Fibroblast of skin of right quadriceps (primary cell): ENCODE results near the gene STARD10.
"Not testable (repeated sequence)": the region's sequence is repeated elsewhere in the genome, so short reads cannot be mapped to it uniquely, and the experiment has no call there.

ENCODE experiments used
- DNase-seq: peaks from one replicate; pipeline ENCODE4 v3.0.0-alpha.2; 2013

The STARD10 gene

DNA sequence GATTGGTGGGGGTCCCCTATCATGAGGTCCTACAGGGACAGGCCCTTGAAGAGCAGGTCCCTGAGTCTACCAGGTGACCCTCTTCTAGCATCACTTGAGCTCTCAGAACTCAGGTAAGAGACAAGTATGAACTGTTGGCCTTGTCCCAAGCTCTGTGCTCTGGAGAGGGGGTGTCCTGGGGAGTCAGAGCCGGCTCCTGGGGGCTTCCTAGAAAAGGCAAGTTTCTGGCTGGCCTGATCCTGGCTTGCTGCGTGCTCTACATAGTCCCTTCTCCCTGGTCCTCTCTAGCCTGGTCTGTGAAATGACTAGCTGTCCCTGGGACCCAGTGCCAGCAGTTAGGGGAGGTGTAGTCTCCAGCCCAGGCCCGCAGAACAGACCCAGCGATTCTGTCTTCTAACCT lies 31.8 kb upstream of the STARD10 start:
- no peak for DNase-seq

DNA sequence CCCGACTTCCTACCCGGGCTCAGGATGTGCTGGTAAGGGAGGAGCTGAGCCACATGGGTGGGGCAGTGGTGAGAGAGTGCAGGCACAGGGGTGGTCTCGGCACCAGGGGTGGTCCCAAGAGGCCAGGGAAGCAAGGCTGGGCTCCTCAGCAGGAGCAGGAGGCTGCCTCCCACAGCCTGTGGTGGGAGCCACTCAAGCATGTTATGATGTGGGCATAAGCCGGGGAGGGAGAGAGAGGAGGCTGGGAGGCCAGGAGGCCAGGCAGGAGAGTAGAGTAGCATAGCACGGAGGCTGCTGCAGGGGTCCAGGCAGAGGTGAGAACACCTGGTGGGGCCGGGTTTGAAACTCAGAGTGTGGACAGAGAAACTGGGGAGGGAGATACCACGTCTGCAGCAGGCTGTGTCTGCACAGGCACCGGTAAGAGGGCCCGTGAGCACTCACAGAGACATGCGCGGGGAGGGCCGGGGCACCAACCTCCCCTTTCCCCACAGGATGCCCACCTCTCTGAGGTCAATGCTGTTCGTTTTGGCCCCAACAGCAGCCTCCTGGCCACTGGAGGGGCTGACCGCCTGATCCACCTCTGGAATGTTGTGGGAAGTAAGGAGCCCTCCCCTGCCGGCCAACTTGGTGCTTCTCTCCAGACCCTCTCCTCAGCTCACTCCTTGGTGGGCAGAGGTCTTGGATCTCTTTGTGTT lies 31.1 kb upstream of the STARD10 start:
- no peak for DNase-seq

DNA sequence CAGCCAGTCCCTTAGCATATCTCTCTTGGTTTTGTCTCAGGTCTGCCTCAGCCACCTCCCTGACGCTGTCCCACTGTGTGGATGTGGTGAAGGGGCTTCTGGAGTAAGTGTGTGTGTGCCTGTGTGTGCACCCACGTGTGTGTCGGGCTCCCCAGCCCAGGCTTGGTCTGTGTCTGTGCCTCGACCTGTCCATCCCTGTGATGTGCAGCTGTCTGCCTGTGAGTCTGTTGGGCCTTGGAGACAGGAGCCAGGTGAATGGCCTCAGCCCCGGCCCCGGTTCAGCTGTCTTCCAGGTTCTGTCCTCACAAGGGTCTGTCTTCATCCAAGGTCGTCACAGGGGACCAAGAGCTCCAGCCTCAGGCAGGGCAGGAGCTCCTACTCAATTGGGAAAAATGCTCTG lies 30.2 kb upstream of the STARD10 start:
- no peak for DNase-seq

DNA sequence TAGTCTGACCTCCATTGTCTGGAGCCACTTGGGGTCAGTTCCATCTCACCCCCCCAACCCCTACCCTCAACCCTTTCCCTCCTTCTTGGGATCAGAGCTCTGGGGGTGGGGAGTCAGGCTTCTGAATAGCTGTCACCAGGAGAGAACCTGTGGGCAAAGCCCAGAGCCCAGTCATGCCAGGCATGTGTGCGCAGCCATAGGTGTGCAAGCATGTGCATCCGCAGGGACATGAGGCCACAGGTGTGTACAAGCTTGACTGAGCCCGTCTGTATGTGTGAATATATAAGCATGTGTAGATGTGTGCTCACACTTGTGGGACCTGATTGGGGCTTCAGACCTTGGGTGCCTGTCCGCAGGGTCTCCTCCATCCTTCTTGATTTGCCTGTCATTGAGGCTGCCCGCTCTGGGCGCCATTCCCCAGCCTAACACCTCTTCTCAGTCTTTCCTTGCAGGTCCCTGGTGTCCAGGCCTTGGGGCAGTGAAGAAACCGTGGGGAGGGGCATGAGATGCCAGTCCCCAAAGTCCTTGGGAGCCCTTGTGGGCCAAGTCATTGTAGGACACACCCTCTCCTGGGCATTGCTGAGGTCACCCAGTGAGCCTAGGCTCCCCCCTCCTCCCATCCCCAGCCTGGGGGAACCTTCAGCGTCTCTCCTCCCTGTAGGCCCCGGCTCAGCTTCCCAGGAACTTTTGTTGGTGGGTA lies 29.4 kb upstream of the STARD10 start:
- no peak for DNase-seq

DNA sequence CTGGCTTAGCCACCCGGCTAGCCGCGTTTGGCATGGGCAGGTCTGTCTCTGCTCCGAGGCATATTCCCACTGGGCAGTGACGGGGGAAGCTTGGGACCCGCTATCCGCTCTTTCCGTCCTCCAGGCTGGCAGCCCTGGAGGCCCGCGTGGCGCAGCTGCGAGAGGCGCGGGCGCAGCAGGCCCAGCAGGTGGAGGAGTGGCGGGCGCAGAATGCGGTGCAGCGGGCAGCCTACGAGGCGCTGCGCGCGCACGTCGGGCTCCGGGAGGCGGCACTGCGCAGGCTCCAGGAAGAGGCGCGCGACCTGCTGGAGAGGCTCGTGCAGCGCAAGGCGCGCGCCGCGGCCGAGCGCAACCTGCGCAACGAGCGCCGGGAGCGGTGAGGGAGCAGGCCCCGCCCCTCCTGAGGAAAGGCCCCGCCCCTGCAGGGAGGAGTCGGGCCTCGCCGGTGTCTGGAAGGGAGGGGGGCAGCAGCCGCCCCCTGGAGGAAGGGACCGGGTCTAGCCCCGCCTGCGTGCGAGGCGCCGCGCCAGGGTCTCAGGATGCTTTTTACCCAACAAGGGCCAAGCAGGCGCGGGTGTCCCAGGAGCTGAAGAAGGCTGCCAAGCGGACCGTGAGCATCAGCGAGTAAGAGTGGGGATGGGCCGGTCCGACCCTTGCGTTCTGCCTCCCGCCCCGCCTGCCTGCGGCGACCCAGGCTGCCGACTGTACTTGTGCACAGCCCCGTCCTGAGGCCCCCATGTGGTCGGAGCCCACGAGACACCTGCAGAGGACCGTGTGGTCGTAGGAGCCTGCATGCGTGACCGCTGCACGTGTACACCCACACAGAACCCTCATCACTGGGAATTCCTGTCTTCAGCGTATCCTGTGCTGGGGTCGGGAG lies 28.3 kb upstream of the STARD10 start:
- DNase-seq: peak; percentile 86

DNA sequence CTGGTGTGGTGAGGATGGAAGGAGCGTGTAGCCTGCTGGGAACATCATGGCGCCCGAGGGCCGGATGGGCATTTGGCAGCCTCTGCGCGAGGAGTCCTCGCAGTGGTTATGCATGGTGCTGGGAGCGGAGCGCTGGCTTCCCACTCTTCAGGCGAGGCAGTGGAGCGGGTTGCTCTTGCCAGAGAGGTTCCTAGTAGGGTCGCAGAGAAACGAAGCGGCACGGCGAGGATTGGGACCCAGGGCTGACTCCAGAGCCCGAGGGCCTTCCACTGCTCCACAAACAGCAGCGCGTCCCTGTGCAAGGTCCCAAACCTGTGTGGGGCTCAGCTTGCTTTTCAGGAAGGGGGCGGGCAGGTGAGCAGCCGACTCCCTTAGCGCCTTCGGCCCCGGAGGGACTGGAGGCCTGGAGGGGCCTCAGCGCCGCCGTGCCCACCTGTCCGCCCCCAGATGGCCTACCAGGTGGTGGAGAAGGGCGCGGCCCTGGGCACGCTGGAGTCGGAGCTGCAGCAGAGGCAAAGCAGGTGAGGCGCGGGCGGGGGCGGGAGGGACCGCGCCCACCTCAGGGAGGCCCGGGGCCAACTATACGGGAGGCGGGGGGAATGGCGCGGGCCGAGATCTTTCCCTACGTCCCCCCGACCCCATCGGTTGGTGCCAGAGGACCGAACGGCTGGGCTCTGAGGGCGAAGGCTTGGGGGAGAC lies 27.5 kb upstream of the STARD10 start:
- DNase-seq: no peak

DNA sequence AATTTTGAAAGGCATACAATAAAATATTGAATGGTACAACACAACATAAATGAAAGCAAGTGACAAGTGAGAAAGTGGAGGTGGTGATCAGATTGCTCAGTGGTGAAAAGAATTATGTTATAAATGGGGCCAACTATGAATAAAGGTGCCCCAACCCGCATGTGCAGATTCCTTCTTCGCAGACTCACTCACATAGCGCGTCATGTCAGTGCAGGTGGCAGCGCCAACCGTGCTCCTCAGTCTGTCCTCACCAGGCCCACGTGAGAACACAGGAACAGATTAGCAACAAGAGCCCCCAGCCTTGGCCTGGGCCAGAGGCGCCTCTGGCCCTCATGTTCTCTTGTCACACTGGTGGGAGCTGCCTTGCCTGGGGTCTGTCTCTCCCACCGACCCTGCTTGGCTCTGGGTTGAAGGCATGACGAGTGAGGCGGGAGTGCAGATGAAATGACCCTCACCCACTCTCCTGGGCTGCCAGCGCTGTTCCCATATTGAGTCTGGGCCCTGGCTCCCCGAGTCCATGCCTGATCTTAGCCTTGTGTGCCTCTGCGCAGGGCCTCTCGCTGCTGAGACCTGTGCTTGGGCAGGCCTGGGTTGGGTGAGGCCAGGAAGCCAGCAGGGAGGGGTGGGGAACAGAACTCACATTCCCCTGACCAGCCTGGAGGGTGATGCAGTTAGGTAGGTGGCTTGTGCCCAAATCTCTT lies 26.7 kb upstream of the STARD10 start:
- no peak for DNase-seq

DNA sequence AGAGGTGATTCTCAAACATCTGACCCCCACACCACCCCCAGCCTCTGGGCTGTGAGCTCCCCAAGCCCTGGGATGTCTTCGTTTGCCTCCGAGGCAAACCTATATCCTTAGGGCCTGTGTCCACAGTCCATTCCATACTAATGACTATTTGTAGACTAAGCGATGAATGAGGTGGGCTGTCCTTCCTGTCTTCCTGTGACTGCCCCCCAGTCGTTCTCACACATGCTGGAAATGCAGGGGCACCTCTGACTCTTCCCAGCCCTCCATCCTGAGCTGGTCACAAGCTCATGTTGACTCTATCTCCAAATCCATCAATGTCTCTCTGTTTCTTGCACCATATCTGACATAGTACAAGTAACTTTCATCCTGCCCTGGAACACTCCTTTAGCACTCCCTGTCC lies 25.1 kb upstream of the STARD10 start:
- DNase-seq: no peak

DNA sequence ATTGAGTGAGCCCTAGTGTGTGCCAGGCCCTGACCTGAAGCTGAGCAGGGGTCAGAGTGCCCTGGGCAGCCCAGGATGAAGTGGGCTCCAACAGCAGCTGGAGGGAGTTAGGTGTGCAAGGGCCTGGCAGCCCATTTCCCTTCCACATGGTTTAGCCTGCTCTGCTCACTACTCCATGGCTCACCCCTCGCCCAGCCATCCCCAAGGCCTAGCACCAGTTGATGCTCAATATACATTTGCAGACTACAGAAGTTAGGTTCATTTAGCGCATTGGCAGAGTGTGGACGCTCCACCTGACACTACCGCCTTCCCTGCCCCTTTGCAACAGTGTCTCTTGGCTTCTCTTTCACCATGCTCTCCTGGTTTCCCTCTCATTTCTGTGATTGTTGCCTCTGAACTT lies 24.1 kb upstream of the STARD10 start:
- no peak for DNase-seq

DNA sequence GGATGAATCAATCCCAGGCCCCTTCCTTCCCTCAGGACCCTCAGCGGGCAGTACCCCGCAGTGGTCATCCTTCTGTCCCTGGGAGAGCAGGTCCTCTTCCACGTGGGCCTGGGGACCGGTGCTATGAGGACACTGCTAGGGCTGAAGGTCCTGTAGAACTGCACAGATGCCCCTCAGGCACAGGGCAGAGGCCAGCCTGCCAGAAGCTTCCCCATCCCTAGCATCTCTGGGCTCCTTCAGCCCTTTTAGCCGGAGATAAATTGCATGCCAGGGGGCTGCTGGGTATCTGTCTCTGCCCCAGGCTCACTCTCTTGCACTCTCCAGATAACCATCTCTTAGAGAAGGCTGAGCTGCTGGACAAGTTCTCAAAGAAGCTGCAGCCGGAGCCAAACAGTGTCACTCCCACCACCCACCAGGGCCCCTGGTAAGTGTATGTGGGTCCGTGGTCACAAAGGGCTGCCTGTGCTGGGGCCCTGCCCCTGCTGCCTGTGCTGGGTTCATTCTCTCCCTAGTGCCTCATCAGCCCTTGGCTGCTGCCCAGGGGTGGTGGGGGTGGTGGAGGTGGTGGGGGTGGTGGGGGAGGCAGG lies 22.6 kb upstream of the STARD10 start:
- DNase-seq: no peak

DNA sequence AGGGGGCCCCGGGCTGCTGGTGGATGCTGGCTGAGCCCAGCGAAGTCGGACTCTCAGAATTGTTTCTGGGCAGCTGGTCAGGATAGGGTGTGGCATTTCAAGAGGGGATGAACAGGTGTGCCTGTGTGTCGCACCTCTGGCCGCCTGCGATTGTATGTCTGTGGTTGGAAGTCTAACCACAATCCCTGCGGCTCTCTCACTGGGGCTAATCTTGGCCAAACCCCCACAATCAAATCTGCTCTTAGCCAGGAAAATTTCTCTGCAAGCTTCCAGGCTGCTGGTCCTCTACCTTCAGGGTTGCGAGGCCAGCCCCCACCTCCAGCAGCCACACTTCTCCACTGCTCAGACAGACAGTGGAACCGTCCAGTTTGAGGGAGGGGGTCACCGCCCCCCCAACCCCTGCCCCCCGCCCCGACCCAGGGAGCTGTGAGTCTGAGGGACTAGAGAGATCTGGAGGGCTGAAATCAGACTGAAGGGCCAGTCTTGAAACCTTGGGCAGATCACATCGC lies 21.3 kb upstream of the STARD10 start:
- no peak for DNase-seq

DNA sequence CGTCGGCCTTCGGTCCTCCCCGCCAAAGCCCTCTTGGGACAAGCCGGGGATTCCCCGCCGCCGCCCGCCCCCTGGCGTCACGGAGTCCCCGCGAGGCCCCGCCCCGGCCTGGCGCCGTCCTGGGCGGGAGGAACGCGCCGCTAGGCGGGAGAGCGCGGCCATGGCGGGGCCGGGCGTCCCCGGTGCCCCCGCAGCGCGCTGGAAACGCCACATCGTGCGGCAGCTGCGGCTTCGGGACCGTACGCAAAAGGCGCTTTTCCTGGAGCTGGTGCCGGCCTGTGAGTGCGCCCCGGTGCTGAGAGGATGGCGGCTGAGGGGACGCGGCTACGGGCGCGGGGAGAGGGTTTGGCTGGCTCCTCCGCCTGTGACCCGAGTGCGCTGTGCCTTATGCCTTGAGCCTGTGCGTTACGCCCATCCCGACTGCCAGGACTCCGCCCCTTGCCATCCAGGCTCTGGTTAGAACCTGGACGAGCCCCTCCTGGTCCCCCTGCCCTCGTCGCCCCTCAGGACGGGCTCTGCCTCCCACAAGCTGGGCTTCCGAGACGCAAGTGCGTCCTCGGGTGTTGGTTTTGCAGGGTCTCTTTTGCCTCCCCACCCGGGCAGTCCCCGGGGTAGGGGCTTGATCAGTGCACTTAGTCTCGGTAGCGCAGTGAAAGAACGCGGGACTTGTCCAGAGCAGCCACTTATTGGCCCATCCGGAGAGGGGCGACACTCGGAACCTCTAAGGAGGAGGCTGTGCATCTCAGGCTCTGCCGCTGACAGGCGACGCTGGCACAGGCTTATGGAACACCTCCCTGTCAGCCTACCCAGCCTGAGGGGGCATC lies 20.7 kb upstream of the STARD10 start, which contains the start of gene ATG16L2:
Gene ATG16L2 (plus strand): TSS at position 126 of the 824 bp plus-strand sequence. CDS start 35 bp downstream, at position 161.
- peak; percentile 83 for DNase-seq

DNA sequence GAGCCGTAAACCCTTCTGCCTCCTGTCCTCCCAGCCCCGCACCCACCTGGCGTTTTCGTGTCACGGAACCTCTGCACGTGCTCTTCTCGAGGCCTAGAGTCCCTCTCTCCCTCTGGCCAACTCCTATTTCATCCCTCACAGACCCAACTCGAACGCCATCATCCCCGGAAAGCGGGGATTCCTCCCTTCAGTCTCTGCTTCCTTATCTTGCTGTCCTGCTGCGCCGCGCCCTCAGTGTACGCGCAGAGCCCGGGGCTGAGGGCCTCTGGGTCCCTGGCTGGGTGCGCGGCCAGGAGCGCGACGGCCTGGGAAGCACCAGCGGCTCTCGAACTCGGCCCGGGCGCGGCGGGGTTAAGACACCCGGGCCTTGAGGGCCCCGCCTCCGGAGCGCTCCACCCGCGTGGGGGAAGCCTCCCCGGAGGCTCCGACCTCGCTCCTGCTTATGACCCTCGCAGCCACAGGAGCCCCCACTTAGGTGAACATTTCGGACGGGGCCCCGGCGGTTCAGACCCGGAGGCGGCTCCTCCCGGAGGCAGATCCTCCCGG lies 20.0 kb upstream of the STARD10 start:
- peak; percentile 72 for DNase-seq

DNA sequence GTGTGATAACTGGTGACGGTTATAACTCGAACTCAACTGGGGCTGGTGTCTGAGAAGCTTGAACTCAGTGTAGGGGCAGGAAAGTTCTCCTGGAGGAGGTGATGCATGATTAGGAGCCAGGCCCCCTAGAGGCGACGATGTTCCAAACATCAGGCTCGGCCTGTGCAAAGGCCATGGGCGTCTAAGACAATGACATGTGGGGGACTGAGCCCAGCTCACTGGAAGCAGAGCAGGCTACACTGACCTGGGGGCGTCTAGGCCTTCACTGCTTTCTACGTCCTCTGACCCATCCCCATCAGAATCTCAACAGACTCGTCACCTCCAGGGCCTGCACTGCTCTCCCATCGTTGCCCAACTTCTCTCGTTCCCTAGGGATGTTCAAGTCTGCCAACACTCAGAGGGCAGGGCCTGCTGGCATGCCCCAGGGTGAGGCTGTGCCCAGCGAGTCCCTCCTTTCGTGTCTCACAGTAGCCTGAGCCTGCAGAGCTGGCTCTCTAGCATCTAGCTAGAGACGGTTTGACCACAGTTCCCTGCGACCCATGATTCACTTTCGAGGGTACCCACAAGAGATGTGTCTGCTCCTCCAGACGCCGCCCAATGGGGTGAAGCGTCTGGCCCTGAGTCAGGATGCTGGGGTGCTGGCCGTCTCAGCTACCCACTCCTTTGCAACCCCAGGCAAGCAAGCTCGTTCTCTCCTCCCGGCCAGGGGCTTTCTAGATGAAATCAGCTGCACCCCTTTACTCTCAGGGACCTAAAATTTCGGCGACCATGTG lies 19.3 kb upstream of the STARD10 start:
- peak; percentile 47 for DNase-seq

DNA sequence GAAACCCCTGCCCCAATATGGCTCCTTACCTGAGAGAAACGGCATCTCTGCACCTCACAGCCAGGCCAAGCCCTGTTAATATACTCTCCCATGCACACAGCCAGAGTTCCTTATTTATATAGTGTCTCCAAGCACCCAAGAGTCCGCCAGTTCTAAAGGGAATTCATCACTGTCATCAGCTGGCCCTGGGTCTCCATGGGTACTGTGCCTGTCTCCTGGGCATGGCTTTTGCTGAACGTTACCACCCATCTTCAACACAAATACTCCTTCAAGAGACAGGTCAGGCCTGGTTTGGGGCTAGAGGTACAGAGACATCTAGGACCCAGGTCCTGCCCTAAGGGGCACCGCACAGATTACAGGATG lies 18.7 kb upstream of the STARD10 start:
- DNase-seq: no peak

DNA sequence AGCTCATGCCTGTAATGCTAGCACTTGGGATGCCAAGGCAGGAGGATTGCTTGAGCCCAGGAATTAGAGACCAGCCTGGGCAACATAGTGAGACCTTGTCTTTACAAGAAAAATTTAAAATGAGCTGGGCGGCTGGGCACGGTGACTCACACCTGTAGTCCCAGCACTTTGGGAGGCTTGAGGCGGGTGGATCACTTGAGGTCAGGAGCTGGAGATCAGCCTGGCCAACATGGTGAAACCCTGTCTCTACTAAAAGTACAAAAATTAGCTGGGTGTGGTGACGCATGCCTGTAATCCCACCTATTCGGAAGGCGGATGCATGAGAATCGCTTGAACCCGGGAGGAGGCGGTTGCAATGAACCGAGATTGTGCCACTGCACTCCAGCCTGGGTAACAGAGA lies 17.8 kb upstream of the STARD10 start:
- not testable (repeated sequence) for DNase-seq

DNA sequence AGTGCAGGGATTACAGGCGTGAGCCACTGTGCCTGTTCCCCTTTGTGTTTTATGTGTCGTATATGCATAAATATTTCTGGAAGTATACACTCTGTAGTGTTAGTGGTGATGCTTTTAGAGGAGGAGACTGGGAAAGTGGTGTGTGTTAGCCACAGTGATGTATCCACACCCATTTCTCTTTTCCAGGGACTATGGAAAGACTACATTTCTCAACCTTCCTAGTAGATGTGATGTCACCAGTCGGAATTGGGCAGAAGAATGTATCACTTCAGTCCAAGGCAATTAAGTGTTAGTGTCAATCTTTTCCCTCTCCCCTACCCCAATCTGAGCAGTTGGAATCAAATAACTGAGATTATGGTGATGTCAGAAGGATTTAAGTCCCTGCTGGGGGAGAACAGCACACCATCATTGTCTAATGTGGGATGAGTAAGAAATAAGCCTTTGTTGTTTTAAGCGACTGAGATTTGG lies 14.5 kb upstream of the STARD10 start:
- peak; percentile 68 for DNase-seq

DNA sequence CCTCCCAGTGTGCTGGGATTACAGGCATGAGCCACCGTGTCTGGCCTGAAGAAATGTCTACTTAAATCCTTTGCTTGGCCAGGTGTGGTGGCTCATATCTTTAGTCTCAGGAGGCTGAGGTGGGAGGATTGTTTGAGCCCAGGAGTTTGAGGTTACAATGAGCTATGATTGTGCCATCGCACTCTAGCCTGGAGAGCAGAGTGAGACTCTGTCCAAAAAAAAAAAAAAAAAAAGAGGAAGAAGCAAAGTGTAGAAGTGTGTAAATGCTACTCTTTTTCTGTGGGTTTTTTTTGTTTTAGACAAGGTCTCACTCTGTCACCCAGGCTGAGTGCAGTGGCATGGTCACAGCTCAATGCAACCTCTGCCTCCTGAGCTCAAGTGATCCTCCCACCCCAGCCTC lies 13.9 kb upstream of the STARD10 start:
- DNase-seq: no peak

DNA sequence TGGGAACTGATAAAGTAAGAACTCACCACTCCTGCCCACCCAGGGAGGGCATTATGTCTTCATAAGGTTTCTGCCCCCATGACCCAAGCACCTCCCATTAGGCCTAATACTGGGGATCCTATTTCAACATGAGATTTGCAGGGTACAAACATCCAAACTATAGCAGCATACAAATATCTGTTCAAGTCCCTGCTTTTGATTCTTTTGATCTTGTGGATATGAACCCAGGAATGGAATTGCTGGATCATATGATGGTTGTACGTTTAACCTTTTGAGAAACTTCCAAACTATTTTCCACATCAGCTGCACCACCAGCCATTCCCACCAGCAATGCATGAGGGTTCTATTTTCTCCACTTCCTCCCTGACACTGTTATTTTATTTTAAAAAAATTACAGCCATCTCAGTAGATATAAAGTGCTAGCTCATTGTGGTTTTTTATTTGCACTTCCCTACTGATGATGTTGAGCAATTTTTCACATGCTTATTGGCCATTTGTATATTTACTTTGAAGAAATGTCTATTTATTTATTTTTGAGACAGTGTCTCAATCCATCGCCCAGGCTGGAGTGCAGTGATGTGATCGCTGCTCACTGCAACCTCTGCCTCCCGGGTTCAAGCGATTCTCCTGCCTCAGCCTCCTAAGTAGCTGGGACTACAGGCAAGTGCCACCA lies 13.3 kb upstream of the STARD10 start:
- peak; percentile 44 for DNase-seq
